HEK293 (cell line): ENCODE data around the gene ZNF326.

ENCODE experiments used
- GLI2 ChIP-seq: fragments of 450-650 bp; formaldehyde crosslinking; IDR thresholded peaks from 2 replicates; pipeline ENCODE4; 2017; ENCODE audit warnings: missing biosample characterization, missing genetic modification characterization, low read depth, borderline replicate concordance
- HOXA7 ChIP-seq: sonication (generic); formaldehyde crosslinking; IDR thresholded peaks from 2 replicates; pipeline ENCODE4 v1.8.1; 2022; ENCODE audit warnings: missing genetic modification reagents, borderline replicate concordance
- ZNF146 ChIP-seq: fragments of 450-650 bp; formaldehyde crosslinking; IDR thresholded peaks from 2 replicates; pipeline ENCODE4 v1.5.1; 2016; ENCODE audit warnings: missing biosample characterization, missing genetic modification characterization
- ZNF350 ChIP-seq: fragments of 450-650 bp; formaldehyde crosslinking; IDR thresholded peaks from 2 replicates; pipeline ENCODE4 v1.5.0; 2017; ENCODE audit warnings: missing biosample characterization, mild to moderate bottlenecking, missing genetic modification characterization
- ZNF510 ChIP-seq: fragments of 450-650 bp; formaldehyde crosslinking; IDR thresholded peaks from 2 replicates; pipeline ENCODE4 v1.5.1; 2018; ENCODE audit warnings: mild to moderate bottlenecking, missing genetic modification characterization, missing biosample characterization; ENCODE audit not compliant: insufficient replicate concordance
- ZNF677 ChIP-seq: fragments of 450-650 bp; IDR thresholded peaks from 2 replicates; pipeline ENCODE4 v1.5.0; 2018; ENCODE audit warnings: missing biosample characterization, mild to moderate bottlenecking, missing genetic modification characterization, moderate library complexity
- TF ChIP-seq, protein P1 (sequence below): fragments of 450-650 bp; formaldehyde crosslinking; IDR thresholded peaks from 2 replicates; pipeline ENCODE4 v1.5.0; 2017; ENCODE audit warnings: missing biosample characterization, missing genetic modification characterization, borderline replicate concordance
- TF ChIP-seq, protein P2 (sequence below): fragments of 450-650 bp; formaldehyde crosslinking; conservative IDR thresholded peaks from 2 replicates; pipeline ENCODE4 v1.5.1; 2016; ENCODE audit warnings: low read depth, missing biosample characterization, missing genetic modification characterization
- TF ChIP-seq, protein P3 (sequence below): fragments of 450-650 bp; formaldehyde crosslinking; IDR thresholded peaks from 2 replicates; pipeline ENCODE4 v1.5.1; 2016; ENCODE audit warnings: missing biosample characterization, missing genetic modification characterization
- TF ChIP-seq, protein P4 (sequence below): fragments of 450-650 bp; formaldehyde crosslinking; IDR thresholded peaks from 2 replicates; pipeline ENCODE4 v1.5.1; 2016; ENCODE audit warnings: missing biosample characterization, missing genetic modification characterization
- TF ChIP-seq, protein P5 (sequence below): fragments of 450-650 bp; formaldehyde crosslinking; IDR thresholded peaks from 2 replicates; pipeline ENCODE4 v1.5.1; 2016; ENCODE audit warnings: missing biosample characterization, missing genetic modification characterization
- TF ChIP-seq, protein P6 (sequence below): fragments of 450-650 bp; formaldehyde crosslinking; IDR thresholded peaks from 2 replicates; pipeline ENCODE4 v1.5.1; 2016; ENCODE audit warnings: missing biosample characterization, missing genetic modification characterization
- TF ChIP-seq, protein P7 (sequence below): fragments of 450-650 bp; formaldehyde crosslinking; IDR thresholded peaks from 2 replicates; pipeline ENCODE4 v1.5.1; 2016; ENCODE audit warnings: missing biosample characterization, missing genetic modification characterization

DNA sequence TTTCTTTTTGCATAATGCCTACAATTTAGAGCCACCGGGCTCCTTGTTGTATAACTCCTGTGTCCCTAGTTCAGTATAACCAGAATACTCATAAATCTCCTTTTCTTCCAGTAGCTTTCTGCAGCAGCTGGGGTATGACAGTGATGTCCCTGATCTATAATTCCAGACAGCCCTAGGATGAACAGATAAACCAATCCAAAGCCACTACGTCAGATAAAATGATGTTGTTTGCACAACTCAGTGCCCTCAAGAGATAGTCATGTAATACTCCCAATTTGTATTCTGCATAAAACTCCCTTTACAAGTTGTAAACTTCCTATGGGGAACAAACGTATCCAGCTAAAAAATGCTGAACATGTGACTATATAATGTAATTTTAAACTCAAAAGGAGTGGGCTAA lies 44.7 kb downstream of the ZNF326 start:
- TF ChIP-seq HOXA7 (CRISPR knock-in tag), result no peak
- no peak for TF ChIP-seq GLI2
- TF ChIP-seq, protein P1, sequence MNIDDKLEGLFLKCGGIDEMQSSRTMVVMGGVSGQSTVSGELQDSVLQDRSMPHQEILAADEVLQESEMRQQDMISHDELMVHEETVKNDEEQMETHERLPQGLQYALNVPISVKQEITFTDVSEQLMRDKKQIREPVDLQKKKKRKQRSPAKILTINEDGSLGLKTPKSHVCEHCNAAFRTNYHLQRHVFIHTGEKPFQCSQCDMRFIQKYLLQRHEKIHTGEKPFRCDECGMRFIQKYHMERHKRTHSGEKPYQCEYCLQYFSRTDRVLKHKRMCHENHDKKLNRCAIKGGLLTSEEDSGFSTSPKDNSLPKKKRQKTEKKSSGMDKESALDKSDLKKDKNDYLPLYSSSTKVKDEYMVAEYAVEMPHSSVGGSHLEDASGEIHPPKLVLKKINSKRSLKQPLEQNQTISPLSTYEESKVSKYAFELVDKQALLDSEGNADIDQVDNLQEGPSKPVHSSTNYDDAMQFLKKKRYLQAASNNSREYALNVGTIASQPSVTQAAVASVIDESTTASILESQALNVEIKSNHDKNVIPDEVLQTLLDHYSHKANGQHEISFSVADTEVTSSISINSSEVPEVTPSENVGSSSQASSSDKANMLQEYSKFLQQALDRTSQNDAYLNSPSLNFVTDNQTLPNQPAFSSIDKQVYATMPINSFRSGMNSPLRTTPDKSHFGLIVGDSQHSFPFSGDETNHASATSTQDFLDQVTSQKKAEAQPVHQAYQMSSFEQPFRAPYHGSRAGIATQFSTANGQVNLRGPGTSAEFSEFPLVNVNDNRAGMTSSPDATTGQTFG (tag by site-specific recombination), result no peak
- TF ChIP-seq, protein P2, sequence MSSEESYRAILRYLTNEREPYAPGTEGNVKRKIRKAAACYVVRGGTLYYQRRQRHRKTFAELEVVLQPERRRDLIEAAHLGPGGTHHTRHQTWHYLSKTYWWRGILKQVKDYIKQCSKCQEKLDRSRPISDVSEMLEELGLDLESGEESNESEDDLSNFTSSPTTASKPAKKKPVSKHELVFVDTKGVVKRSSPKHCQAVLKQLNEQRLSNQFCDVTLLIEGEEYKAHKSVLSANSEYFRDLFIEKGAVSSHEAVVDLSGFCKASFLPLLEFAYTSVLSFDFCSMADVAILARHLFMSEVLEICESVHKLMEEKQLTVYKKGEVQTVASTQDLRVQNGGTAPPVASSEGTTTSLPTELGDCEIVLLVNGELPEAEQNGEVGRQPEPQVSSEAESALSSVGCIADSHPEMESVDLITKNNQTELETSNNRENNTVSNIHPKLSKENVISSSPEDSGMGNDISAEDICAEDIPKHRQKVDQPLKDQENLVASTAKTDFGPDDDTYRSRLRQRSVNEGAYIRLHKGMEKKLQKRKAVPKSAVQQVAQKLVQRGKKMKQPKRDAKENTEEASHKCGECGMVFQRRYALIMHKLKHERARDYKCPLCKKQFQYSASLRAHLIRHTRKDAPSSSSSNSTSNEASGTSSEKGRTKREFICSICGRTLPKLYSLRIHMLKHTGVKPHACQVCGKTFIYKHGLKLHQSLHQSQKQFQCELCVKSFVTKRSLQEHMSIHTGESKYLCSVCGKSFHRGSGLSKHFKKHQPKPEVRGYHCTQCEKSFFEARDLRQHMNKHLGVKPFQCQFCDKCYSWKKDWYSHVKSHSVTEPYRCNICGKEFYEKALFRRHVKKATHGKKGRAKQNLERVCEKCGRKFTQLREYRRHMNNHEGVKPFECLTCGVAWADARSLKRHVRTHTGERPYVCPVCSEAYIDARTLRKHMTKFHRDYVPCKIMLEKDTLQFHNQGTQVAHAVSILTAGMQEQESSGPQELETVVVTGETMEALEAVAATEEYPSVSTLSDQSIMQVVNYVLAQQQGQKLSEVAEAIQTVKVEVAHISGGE, result no peak
- TF ChIP-seq, protein P3, sequence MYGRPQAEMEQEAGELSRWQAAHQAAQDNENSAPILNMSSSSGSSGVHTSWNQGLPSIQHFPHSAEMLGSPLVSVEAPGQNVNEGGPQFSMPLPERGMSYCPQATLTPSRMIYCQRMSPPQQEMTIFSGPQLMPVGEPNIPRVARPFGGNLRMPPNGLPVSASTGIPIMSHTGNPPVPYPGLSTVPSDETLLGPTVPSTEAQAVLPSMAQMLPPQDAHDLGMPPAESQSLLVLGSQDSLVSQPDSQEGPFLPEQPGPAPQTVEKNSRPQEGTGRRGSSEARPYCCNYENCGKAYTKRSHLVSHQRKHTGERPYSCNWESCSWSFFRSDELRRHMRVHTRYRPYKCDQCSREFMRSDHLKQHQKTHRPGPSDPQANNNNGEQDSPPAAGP (tag by site-specific recombination), result no peak
- TF ChIP-seq, protein P4, sequence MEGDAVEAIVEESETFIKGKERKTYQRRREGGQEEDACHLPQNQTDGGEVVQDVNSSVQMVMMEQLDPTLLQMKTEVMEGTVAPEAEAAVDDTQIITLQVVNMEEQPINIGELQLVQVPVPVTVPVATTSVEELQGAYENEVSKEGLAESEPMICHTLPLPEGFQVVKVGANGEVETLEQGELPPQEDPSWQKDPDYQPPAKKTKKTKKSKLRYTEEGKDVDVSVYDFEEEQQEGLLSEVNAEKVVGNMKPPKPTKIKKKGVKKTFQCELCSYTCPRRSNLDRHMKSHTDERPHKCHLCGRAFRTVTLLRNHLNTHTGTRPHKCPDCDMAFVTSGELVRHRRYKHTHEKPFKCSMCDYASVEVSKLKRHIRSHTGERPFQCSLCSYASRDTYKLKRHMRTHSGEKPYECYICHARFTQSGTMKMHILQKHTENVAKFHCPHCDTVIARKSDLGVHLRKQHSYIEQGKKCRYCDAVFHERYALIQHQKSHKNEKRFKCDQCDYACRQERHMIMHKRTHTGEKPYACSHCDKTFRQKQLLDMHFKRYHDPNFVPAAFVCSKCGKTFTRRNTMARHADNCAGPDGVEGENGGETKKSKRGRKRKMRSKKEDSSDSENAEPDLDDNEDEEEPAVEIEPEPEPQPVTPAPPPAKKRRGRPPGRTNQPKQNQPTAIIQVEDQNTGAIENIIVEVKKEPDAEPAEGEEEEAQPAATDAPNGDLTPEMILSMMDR (tag by site-specific recombination), result no peak
- TF ChIP-seq ZNF677 (tag by site-specific recombination), result no peak
- TF ChIP-seq, protein P5, sequence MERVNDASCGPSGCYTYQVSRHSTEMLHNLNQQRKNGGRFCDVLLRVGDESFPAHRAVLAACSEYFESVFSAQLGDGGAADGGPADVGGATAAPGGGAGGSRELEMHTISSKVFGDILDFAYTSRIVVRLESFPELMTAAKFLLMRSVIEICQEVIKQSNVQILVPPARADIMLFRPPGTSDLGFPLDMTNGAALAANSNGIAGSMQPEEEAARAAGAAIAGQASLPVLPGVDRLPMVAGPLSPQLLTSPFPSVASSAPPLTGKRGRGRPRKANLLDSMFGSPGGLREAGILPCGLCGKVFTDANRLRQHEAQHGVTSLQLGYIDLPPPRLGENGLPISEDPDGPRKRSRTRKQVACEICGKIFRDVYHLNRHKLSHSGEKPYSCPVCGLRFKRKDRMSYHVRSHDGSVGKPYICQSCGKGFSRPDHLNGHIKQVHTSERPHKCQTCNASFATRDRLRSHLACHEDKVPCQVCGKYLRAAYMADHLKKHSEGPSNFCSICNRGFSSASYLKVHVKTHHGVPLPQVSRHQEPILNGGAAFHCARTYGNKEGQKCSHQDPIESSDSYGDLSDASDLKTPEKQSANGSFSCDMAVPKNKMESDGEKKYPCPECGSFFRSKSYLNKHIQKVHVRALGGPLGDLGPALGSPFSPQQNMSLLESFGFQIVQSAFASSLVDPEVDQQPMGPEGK (tag by site-specific recombination), result no peak
- no peak for TF ChIP-seq ZNF146 (tag by site-specific recombination)
- TF ChIP-seq, protein P6, sequence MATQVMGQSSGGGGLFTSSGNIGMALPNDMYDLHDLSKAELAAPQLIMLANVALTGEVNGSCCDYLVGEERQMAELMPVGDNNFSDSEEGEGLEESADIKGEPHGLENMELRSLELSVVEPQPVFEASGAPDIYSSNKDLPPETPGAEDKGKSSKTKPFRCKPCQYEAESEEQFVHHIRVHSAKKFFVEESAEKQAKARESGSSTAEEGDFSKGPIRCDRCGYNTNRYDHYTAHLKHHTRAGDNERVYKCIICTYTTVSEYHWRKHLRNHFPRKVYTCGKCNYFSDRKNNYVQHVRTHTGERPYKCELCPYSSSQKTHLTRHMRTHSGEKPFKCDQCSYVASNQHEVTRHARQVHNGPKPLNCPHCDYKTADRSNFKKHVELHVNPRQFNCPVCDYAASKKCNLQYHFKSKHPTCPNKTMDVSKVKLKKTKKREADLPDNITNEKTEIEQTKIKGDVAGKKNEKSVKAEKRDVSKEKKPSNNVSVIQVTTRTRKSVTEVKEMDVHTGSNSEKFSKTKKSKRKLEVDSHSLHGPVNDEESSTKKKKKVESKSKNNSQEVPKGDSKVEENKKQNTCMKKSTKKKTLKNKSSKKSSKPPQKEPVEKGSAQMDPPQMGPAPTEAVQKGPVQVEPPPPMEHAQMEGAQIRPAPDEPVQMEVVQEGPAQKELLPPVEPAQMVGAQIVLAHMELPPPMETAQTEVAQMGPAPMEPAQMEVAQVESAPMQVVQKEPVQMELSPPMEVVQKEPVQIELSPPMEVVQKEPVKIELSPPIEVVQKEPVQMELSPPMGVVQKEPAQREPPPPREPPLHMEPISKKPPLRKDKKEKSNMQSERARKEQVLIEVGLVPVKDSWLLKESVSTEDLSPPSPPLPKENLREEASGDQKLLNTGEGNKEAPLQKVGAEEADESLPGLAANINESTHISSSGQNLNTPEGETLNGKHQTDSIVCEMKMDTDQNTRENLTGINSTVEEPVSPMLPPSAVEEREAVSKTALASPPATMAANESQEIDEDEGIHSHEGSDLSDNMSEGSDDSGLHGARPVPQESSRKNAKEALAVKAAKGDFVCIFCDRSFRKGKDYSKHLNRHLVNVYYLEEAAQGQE (tag by site-specific recombination), result no peak
- no peak for TF ChIP-seq ZNF510
- no peak for TF ChIP-seq ZNF350
- TF ChIP-seq, protein P7, sequence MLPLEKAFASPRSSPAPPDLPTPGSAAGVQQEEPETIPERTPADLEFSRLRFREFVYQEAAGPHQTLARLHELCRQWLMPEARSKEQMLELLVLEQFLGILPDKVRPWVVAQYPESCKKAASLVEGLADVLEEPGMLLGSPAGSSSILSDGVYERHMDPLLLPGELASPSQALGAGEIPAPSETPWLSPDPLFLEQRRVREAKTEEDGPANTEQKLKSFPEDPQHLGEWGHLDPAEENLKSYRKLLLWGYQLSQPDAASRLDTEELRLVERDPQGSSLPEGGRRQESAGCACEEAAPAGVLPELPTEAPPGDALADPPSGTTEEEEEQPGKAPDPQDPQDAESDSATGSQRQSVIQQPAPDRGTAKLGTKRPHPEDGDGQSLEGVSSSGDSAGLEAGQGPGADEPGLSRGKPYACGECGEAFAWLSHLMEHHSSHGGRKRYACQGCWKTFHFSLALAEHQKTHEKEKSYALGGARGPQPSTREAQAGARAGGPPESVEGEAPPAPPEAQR (tag by site-specific recombination), result no peak
